Measurements from ENCODE around the gene MON1A. TPM values are rescaled to one million over a fixed set of nuclear protein-coding genes. Genes with fewer than 3 reads are reported as not detected.

Gene MON1A
- total RNA-seq, 1 experiment from 2014 or later = 9.0 TPM

GRCh38 chr3:49900491-49901153 is 29.0 kb downstream of the MON1A start:
- ChIA-PET CTCF (interaction anchor here (0.7 to 1.4 kb wide), 4 partner anchors 22 to 98 kb away, joined by 3 to 6 read pairs (median 6); partner anchors contain the start of genes INKA1 and MON1A), RAD21 (ENCODE audit: low non-redundant PET in 1 of 2, low total read pairs in 2 of 2, uncharacterized antibody in 2 of 2, unreplicated experiment in 2 of 2) (interaction anchor here in 1 of 2 experiments (1.1 to 1.5 kb wide), 2 partner anchors 39 to 98 kb away, joined by 3 to 5 read pairs; partner anchors contain the start of genes INKA1 and RBM6), POLR2A (interaction anchor here (0.6 to 5.5 kb wide), 12 partner anchors 12 to 117 kb away, joined by 3 to 43 read pairs (median 4); partner anchors contain the start of genes INKA1 and MON1A)
- BruUV-seq (replicated peaks) = no TSS peak
- Histone ChIP-seq H4K20me1 (ENCODE audit: insufficient read depth) (no peaks in the 10 kb centered on the region), H3K27me3 (ENCODE audit: insufficient read depth, low read length) (no peaks in the 10 kb centered on the region), H3K9me2 (ENCODE audit: insufficient read depth) (no peaks in the 10 kb centered on the region), H3K9ac (ENCODE audit: low read length) (peak overlapping the region; percentile 68), H3K27ac (ENCODE audit: low read depth, low read length) (peak overlapping the region; percentile 98), H3K4me3 (replicated peaks in 1 of 2; ENCODE audit: low read depth in 1 of 2, low read length in 2 of 2) (peak overlapping the region; percentile 36 to 59), H3K36me3 (ENCODE audit: control insufficient read depth in 1 of 2, insufficient read depth in 2 of 2, low read length in 2 of 2) (peaks cover 24 to 35% of the 10 kb centered on the region in 2 experiments; a peak in 3 of 4 replicates), H3K9me3 (ENCODE audit: control insufficient read depth in 1 of 2, insufficient read depth in 1 of 2, low read depth in 1 of 2, low read length in 2 of 2) (no peaks in the 10 kb centered on the region), H3K79me2 (ENCODE audit: insufficient read depth, low read length) (peaks cover 88% of the 10 kb centered on the region), H3K4me1 (ENCODE audit: control insufficient read depth in 1 of 2, insufficient read depth in 2 of 2, low read length in 2 of 2) (peaks cover 58 to 75% of the 10 kb centered on the region in 2 experiments), H3K4me2 (ENCODE audit: low read length) (peak overlapping the region; percentile 91), H2AFZ (ENCODE audit: low read depth, low read length, poor library complexity, severe bottlenecking) (no peak overlapping the region)
- TF ChIP-seq YY1 (IDR thresholded peaks at IDR 0.05; ENCODE audit: extremely low read depth, insufficient replicate concordance, low read depth, low read length) = no peak
- TF ChIP-seq CTCF (IDR thresholded peaks at IDR 0.05 in 2 of 3, conservative IDR thresholded peaks at IDR 0.05 in 1 of 3; ENCODE audit: borderline replicate concordance in 1 of 3, insufficient read depth in 1 of 3, low read depth in 2 of 3, low read length in 2 of 3) = no peak
- peak; percentile 53; the same call in 1 of the 2 replicates for TF ChIP-seq POLR2AphosphoS5 (IDR thresholded peaks at IDR 0.05; ENCODE audit: low read depth, low read length)
- TF ChIP-seq SRF (IDR thresholded peaks at IDR 0.05; ENCODE audit: low read depth) = no peak
- peak; percentile 30; the same call in 1 of the 2 replicates for TF ChIP-seq ZFX (IDR thresholded peaks at IDR 0.05)
- peak; percentile 69 for ATAC-seq
- intact Hi-C loops (cut with micrococcal nuclease) = no loop called here
- peak; percentile 92 for DNase-seq (ENCODE audit: low read depth, low spot score)
